Measurements from ENCODE around the gene RPH3AL.

RPH3AL gene

GRCh38 chr17:329784-330420 lies 22.7 kb downstream of the RPH3AL start:
- no peak for TF ChIP-seq CTCF (IDR thresholded peaks at IDR 0.05; ENCODE audit: control insufficient read depth, extremely low read depth, insufficient read depth)
- no peak overlapping the region for H3K4me3 ChIP-seq (ENCODE audit: low read depth, low read length)
- no peak for DNase-seq (ENCODE audit: low read depth)

GRCh38 chr17:327971-328370 lies 24.6 kb downstream of the RPH3AL start:
- no peak for TF ChIP-seq CTCF (IDR thresholded peaks at IDR 0.05; ENCODE audit: control insufficient read depth, extremely low read depth, insufficient read depth)
- no peak overlapping the region for H3K4me3 ChIP-seq (ENCODE audit: low read depth, low read length)
- DNase-seq (ENCODE audit: low read depth) = no peak

DNA sequence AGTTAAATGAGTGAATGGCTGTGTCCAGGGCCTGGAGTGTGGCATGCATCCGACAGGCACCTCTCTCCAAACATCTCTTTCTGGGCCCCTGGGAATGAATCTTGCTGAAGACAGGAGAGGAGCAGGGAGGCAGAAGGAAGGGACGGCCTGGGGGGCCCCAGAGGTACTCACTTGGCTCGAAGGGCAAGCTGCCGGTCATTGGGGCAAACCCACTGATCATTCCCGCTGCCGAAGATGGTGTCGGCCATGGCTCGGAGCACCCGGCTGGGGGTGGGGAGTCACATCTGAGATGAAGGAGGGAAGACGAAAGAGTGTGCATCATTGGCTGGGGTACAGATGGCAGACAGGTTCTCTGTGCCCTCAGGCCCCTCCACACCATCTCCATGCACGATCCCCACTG lies 25.3 kb downstream of the RPH3AL start:
- TF ChIP-seq CTCF (IDR thresholded peaks at IDR 0.05; ENCODE audit: control insufficient read depth, extremely low read depth, insufficient read depth) = no peak
- DNase-seq (ENCODE audit: low read depth) = no peak
- H3K4me3 ChIP-seq (ENCODE audit: low read depth, low read length) = no peak overlapping the region

DNA sequence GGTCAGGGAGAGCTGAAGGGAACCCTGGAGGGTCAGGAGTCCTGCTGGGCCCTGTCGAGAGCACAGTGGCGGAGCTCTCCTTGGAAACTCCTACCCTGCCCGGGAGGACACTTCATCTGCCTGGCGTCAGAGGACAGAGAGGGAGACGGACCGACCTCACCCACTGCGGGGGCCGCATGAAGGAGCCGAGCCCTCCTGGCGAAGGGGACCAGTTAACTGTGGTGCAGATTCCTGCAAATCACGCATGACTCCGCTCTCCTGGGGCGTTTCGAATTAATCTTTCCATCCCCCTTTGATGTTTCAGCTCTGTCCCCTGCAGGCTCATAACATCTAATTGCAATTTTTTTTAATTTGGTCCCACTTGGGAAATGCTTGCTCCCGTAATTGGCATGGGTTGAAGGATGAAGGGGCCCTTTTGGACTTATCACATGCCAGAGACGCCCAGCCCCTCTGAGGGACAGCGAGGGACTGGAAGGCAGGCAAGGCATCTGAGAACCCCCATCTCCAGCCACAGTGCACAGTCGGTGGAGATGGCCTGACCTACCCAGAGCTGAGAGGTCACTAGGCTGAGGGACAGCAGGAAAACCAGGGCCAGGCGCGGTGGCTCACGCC lies 26.5 kb downstream of the RPH3AL start:
- no peak for TF ChIP-seq CTCF (IDR thresholded peaks at IDR 0.05; ENCODE audit: control insufficient read depth, extremely low read depth, insufficient read depth)
- DNase-seq (ENCODE audit: low read depth) = no peak
- H3K4me3 ChIP-seq (ENCODE audit: low read depth, low read length) = no peak overlapping the region

DNA sequence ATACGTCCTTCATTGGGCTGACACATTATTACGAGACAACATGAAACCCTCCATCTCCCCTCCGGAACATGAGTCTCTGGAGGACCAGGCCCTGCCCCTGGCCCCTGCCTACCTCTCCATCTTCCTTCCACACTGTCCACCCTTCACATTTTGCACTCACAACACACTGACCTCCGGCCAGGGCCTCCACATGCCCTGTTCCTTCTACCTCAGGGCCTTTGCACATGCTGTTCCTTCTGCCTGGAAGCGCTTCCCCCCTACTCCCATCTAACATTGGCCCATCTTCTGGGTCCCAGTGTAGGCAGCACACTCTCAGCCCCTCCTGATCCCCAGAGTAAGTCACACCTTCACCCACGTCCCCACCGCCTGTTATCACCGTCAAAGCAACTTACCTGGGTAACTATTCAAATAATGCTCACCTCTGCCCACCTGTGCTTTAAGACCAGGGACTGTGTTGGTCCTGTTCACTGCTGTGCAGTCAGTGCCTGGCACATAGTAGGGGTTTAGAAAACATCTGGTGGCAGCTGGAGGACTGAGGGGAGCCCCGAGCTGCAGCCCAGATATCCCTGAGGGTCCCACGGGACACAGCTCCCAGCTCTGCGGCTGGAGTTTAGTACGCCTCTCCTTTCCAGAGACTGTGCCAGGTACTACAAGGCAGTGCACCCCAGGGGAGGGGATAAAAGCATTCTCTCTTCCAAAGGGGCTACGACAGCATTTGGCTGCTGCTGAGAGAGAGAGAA lies 27.2 kb downstream of the RPH3AL start:
- no peak overlapping the region for H3K4me3 ChIP-seq (ENCODE audit: low read depth, low read length)
- TF ChIP-seq CTCF (IDR thresholded peaks at IDR 0.05; ENCODE audit: control insufficient read depth, extremely low read depth, insufficient read depth) = no peak
- no peak for DNase-seq (ENCODE audit: low read depth)

- no peak for DNase-seq (ENCODE audit: low read depth)
- no peak for TF ChIP-seq CTCF (IDR thresholded peaks at IDR 0.05; ENCODE audit: control insufficient read depth, extremely low read depth, insufficient read depth)
- H3K4me3 ChIP-seq (ENCODE audit: low read depth, low read length) = no peak overlapping the region
Measured at GRCh38 chr17:323721-324571, 28.7 kb downstream of the RPH3AL start.
